GM19239 (cell line): ENCODE results near the gene PDS5B.
A peak's percentile ranks its signal among the peaks of the same experiment; 100 is the strongest.

ENCODE experiments used
- DNase-seq: peaks from one replicate; pipeline ENCODE4 v3.0.0; 2011; ENCODE audit warnings: low spot score; ENCODE audit not compliant: insufficient read length
- FAIRE-seq: peaks from 2 replicates; lab custom pipeline; 2011; peaks lifted over from hg19 to GRCh38; lab: Jason Lieb, UNC

The PDS5B gene

GRCh38 chr13:32587011-32587810 lies 959 bp downstream of the PDS5B start:
- FAIRE-seq (peak; percentile 92), DNase-seq (peak; percentile 33)

DNA sequence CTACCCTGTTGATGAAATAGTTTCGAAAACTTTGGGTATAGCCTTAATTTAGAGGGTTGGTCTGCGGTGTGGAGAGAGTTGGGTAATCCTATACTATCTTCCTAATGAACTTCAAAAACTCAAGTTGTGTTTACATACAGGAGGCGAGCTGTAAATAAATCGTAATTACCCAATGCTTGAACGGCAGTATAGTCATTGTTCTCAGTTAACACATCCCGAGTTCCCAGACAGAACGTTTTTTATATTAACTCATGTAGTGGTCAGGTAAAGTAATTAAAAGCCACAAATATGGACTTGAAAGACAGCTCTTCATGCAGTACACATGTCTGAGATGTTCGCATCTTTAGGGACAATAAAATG lies 1.5 kb downstream of the PDS5B start:
- no peak for FAIRE-seq
- no peak for DNase-seq

- FAIRE-seq (no peak), DNase-seq (no peak)
Measured at GRCh38 chr13:32588736-32589135, 2.5 kb downstream of the PDS5B start.

DNA sequence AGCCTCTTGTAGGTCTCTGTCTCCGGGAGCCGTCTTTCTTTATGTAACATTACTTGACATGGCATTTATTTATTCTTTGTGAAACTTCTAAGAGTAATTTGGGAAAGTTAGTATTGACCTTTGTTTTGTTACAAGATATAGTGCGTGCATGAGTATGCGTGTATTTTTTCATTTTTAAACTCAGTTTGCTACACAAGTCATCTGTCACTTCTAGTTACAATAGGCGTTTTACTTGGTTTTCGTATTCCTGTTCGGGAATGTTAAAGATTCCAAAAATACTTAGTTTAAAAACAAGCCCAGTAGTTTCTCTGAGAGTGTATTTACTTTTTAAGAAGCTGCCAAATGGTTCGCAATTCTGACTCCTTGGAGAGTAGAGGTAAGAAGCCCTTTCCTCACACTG lies 3.2 kb downstream of the PDS5B start:
- DNase-seq (no peak), FAIRE-seq (peak; percentile 54)

DNA sequence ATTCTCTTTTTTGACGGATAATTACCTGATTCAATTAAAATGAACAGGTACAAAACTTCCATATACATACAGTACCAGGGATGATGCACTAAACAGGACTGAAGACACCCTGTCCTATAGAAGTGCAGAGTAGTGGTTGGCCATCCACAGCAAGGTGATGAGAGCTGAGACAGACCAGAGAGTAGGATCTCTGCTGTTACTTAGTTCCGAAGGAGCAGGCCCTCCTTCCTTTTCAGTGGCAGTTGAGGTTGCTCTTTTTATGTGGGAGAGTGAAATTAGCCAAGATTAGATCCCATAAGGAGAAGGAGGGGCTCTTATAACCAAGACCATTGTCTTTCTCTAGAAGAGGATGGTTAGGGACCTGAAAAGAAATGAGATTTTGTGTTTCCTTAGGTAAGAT lies 4.0 kb downstream of the PDS5B start:
- peak; percentile 78 for FAIRE-seq

GRCh38 chr13:32592082-32592481 lies 5.8 kb downstream of the PDS5B start:
- FAIRE-seq (no peak), DNase-seq (no peak)

More for the DNA sequence above, 4.0 kb downstream of the PDS5B start:
- DNase-seq, result no peak

DNA sequence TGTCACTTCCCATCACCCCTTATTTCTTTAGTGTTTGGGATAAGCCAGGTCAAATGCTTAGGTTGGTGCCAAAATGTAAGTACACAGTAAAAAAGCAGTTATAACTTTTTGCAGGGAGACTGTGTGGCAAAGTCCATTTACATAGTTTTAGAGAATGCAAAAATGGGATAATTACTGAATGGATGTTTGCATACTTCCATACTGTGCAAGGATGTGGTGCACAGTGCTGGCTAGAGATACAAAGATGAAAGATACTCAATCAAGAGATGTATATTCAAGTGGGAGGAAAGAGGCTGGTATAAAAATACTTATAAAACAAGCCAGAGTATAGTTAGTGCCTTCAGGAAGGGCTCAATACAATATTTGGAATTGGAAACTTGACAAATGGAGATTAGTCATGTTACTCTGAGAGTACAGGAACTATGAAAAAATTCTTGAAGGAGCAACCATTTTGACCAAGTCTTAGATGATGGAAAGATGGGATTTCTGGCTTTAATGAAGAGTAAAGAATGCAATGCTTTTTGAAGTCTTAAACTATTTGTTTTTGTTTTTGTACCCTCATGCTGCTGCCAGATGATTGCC lies 8.0 kb downstream of the PDS5B start:
- DNase-seq, result no peak
- no peak for FAIRE-seq

DNA sequence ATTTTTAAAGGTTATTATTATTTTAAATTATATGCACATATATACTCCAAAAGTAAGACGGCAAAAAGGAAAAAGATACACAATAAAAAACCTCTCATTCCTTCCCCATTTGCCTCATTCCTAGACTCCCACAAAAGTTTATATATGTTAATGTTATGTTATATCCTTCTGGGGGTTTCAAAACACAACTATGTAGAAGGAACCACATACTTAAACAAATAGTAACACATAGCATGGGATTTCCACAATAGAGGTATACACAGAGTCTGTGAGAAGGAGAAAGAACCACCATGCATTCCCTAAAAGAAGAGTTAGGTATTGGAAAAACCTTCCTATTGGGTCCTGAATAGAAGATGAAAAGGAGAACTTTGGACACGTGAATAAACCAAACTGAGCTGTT lies 9.1 kb downstream of the PDS5B start:
- no peak for FAIRE-seq
- no peak for DNase-seq

DNA sequence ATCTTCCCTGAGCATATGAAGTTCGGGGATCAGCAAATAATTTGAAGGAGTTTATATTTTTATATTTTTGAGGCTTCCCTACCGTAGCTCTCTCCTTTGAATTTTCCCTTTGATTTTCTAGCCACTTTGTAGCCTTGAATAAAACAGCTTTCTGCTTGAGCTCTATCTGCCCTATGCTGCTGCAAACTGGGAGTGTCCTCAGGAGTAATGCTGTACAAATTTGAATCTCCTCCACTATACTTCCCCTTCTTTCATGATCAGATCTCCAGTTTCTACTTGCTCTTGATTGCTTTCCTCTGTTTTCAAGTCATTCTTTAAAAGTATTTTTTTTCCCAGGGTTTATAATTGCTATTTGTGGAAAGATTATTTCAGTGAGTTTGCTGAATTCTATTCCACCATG lies 14.6 kb downstream of the PDS5B start:
- DNase-seq, result no peak

DNA sequence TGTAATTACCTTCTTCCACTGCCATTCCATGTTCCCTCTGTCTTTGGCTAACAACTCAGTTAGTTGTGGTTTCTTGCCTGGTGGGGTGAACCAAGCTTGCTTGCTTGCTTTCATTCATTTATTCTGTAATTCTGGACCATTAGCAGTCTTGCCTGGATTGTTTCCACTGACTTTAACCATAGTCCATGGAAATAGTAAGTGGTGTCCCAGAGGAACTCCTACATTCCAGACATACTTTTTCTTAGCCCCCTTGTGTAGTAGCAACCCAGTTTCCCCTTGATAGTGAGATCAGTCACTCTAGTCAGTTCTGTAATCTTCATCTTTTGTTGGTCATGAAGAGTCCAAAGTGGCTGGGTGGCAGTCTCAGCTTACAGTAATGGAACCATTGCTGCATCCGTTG lies 23.2 kb downstream of the PDS5B start:
- FAIRE-seq (no peak), DNase-seq (no peak)

More for the DNA sequence above, 14.6 kb downstream of the PDS5B start:
- FAIRE-seq, result no peak

DNA sequence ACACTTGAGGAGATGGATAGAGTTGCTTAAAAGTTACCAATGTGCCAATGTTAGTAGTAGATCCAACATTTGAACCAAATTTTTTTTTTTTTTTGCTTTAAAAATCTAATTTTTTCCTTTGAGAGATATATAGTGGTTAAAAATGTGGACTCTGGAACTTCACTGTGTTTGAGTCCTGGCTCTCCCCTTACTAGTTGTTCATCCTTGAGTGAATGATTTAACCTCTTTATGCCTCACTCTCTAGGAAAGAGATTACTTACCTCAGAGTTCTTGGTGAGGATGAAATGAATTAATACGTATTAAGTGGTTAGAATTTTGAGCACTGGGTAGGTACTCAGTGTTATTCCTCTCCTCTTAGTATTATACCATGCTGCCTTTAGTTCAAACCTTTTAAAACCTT lies 24.3 kb downstream of the PDS5B start:
- FAIRE-seq (no peak), DNase-seq (no peak)

DNA sequence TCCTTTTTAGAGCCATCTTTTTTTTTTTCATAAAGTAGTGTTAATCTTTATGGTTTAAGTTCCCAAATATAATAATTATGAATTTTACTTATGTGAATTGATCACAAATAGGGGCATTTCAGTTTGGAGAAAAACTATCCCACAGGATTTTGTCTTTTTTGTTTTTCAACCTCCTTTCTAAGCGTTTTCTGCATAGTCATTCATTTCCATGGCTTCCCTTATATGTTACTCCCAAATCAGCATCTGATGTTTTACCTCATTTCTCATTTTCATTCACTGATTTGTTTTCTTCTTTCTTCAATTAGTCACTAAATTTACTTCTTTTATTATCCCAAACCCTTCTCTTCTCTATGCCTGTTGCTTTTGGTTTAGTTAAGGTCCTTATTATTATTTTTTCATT lies 24.7 kb downstream of the PDS5B start:
- DNase-seq (no peak), FAIRE-seq (no peak)

GRCh38 chr13:32616883-32617511 lies 30.7 kb downstream of the PDS5B start:
- FAIRE-seq (no peak), DNase-seq (no peak)

- DNase-seq, result no peak
- FAIRE-seq, result no peak
Measured at GRCh38 chr13:32622827-32623226, 36.6 kb downstream of the PDS5B start.

GRCh38 chr13:32624441-32624840 lies 38.2 kb downstream of the PDS5B start:
- DNase-seq (no peak), FAIRE-seq (no peak)

DNA sequence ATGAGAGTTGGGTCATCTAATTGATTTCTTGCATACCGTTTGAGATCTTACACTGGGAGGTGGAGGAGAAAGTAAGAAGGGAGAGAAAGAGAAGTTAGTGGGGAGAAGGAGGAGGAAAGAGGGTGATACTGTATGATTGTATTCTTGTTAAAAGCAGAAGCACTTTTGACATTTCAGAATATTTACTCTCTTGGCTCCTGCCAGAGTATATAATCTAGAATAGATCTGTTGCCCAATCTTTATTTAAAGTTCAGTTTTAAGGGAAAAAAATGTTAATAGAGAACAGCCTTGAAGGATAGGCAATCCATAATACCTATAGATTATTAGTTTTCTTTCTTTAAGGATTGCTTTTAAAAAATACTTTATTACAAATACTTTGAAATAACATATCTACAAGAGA lies 41.5 kb downstream of the PDS5B start:
- DNase-seq (no peak), FAIRE-seq (no peak)

- DNase-seq, result no peak
- peak; percentile 48 for FAIRE-seq
Measured at GRCh38 chr13:32629313-32629712, 43.1 kb downstream of the PDS5B start.

DNA sequence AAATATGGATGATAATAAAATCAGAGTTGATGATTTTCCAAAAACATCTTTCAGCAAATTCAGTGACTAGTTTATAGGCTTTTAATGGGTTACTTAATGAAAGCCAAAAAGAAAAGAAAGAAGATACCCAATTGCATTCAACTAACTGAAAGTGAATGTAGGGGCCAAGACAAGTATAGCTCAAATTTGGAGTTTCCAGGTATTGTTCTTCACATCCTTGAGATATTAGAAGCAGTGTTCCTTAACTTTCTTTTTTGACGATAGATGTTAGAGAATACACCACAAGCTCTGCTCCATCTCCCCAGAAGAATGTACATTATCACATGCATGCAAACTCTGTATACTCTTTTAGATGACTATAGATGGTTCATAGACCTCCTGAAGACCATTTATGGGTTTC lies 43.6 kb downstream of the PDS5B start:
- FAIRE-seq (no peak), DNase-seq (no peak)

GRCh38 chr13:32632343-32632909 lies 46.2 kb downstream of the PDS5B start:
- FAIRE-seq (no peak), DNase-seq (no peak)

DNA sequence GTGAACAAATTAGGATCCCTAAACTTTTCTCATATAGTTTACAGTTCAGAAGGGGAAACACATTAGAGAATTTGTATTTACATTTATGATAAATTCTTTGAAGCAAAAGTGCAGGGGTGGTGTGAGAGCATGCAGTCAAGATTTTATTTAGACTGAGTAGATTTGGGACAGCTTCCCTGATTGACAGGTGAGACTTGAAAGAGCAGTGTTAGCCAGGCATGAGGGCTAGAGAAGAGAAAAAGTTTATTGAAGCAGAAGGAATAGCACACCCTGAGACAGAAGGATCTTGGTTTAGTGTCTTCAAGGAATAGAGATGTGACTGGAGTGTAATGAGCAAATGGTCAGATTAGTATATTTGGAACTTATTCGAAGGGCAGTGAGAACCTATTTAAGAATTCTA lies 50.5 kb downstream of the PDS5B start:
- FAIRE-seq, result peak; percentile 62
- DNase-seq, result no peak

DNA sequence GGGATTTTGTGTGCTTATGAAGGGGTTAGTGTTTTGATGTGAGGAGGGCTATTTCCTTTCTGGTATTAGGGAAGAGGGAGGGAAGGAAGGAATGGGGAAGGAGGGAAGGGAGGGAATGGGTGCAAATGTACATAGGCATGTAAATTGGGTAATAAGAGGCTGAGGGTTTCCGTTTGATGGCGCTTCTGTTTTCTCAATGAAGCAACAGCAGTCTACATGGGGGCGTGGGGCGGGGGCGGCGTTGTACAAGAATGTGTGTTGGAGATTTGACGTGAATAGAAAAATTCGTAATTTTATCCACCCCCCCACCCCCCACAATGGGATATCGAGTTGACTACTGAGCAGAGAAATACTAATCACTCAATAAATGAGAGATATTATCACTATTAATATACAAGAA lies 52.5 kb downstream of the PDS5B start:
- DNase-seq (no peak), FAIRE-seq (no peak)
